Nephron progenitor cell (in vitro differentiated cells): ENCODE measurements around the gene PPP4R3A.

ENCODE experiments used
- DNase-seq: peaks from one replicate; pipeline ENCODE4 v3.0.0; 2021
- H3K27ac Mint-ChIP-seq: 2 replicates; pipeline ENCODE4 v1.8.0; 2021; ENCODE audit warnings: mild to moderate bottlenecking, moderate library complexity, mixed read lengths
- H3K27me3 Mint-ChIP-seq: 2 replicates; pipeline ENCODE4 v1.8.0; 2021; ENCODE audit warnings: mild to moderate bottlenecking, low read depth, mixed read lengths; ENCODE audit not compliant: poor library complexity
- H3K36me3 Mint-ChIP-seq: 2 replicates; pipeline ENCODE4 v1.8.0; 2021; ENCODE audit warnings: low read depth, mixed read lengths
- H3K4me1 Mint-ChIP-seq: 2 replicates; pipeline ENCODE4 v1.8.0; 2021; ENCODE audit warnings: mixed read lengths
- H3K4me3 Mint-ChIP-seq: 2 replicates; pipeline ENCODE4 v1.8.0; 2021; ENCODE audit warnings: mild to moderate bottlenecking, moderate library complexity, mixed read lengths
- H3K9me3 Mint-ChIP-seq: 2 replicates; pipeline ENCODE4 v1.8.0; 2021; ENCODE audit warnings: mild to moderate bottlenecking, moderate library complexity, mixed read lengths
- TF ChIP-seq, protein P1 (sequence below): fragments of 200-600 bp; sonication (generic); IDR thresholded peaks from 2 replicates; pipeline ENCODE4 v1.5.0; 2021; ENCODE audit warnings: antibody characterized with exemption

PPP4R3A gene

DNA sequence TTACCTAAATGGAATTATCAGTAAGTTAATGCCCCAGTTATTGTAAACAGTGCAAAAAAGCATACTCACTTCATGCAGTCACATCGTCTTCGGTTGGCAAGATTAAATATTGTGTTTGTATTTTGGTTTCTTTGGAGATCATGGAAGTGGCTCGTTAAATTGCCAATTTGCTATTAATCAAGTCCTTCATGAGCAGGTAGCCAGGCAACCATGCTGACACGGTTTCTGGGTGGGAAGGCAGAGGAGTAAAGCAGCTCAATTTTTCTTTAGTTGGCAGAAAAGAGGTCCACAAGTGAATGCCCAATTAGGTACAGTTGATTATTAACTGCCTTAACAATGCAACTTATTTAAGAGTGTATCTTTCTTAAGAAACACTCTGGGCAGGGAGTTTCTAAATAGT lies 43.9 kb downstream of the PPP4R3A start:
- no peaks in the 10 kb centered on the region for H3K27me3 Mint-ChIP-seq
- peak overlapping the region; percentile 47 for H3K27ac Mint-ChIP-seq
- peaks cover 13% of the 10 kb centered on the region for H3K4me1 Mint-ChIP-seq
- no peaks in the 10 kb centered on the region for H3K9me3 Mint-ChIP-seq
- peaks cover 92% of the 10 kb centered on the region for H3K36me3 Mint-ChIP-seq
- H3K4me3 Mint-ChIP-seq, result no peak overlapping the region
- no peak for DNase-seq
- TF ChIP-seq, protein P1, sequence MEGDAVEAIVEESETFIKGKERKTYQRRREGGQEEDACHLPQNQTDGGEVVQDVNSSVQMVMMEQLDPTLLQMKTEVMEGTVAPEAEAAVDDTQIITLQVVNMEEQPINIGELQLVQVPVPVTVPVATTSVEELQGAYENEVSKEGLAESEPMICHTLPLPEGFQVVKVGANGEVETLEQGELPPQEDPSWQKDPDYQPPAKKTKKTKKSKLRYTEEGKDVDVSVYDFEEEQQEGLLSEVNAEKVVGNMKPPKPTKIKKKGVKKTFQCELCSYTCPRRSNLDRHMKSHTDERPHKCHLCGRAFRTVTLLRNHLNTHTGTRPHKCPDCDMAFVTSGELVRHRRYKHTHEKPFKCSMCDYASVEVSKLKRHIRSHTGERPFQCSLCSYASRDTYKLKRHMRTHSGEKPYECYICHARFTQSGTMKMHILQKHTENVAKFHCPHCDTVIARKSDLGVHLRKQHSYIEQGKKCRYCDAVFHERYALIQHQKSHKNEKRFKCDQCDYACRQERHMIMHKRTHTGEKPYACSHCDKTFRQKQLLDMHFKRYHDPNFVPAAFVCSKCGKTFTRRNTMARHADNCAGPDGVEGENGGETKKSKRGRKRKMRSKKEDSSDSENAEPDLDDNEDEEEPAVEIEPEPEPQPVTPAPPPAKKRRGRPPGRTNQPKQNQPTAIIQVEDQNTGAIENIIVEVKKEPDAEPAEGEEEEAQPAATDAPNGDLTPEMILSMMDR, result no peak

DNA sequence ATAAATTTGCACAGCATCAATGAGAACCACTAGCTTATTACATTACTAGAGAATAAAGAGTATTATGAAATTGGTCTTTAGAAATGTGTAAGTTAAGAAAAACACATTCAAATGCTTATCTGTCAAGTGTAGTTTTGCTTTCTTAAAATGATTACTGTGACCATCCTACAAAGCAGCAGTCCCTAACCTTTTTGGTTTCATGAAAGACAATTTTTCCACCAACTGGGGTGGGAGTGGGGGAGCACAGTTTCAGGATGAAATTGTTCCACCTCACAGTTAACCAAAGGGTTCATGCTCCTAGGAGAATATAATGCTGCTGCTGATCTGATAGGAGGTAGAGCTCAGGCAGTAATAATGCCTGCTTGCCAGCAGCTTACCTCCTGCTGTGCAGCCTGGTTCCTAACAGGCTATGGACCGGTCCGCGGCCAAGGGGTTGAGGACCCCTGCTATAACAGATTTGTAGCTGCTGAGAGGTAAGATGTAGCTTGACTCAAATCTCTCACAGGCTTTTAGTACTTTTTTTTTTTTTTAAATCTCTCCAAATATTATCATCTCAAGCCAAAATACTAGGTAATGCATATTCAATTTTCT lies 45.4 kb downstream of the PPP4R3A start:
- TF ChIP-seq, protein P1, result no peak
- Mint-ChIP-seq H3K4me1 (peaks cover 13% of the 10 kb centered on the region), H3K36me3 (peaks cover 92% of the 10 kb centered on the region), H3K4me3 (no peak overlapping the region), H3K27ac (no peak overlapping the region), H3K9me3 (no peaks in the 10 kb centered on the region), H3K27me3 (no peaks in the 10 kb centered on the region)
- DNase-seq, result no peak

DNA sequence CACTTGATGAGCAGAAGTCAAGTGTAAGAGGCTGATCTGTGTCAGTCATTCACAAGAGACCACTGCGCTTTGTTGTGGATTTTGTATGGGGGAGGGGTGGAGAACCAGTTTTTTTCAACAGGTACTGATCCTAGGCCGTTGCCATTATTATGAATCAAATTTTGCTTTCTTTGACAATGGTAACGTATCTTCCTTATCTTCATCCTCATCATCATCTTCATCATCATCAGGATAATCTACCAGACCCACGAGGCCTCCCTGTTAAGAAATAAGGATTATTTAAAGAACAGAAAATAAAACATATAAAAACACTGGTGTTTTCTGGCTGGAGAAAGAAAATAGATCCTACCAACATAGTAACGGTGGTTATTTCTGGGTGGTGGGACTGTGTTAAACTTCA lies 51.5 kb downstream of the PPP4R3A start:
- TF ChIP-seq, protein P1, result no peak
- Mint-ChIP-seq H3K27me3 (peaks cover 3% of the 10 kb centered on the region), H3K4me1 (no peaks in the 10 kb centered on the region), H3K36me3 (peaks cover 99% of the 10 kb centered on the region), H3K9me3 (no peaks in the 10 kb centered on the region), H3K4me3 (no peak overlapping the region), H3K27ac (peak overlapping the region; percentile 36)
- no peak for DNase-seq

DNA sequence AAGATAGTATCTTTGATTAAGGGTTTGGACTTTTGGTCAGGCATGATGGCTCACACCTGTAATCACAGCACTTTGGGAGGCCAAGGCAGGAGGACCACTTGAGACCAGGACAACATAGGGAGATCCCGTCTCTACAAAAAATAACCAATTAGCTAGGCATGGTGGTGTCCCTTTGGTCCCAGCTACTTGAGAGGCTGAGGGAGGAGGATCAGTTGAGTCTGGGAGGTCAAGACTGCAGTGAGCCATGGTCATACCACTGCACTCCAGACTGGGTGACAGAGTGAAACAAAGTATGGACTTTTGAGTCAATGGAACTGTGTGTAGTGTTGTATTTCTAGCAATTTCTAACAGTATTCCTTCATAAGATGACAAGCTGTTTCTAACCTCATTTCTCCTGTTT lies 53.8 kb downstream of the PPP4R3A start:
- peaks cover 3% of the 10 kb centered on the region for H3K27me3 Mint-ChIP-seq
- no peak for DNase-seq
- no peaks in the 10 kb centered on the region for H3K4me1 Mint-ChIP-seq
- no peak overlapping the region for H3K4me3 Mint-ChIP-seq
- H3K9me3 Mint-ChIP-seq, result no peaks in the 10 kb centered on the region
- H3K36me3 Mint-ChIP-seq, result peaks cover 77% of the 10 kb centered on the region
- H3K27ac Mint-ChIP-seq, result no peak overlapping the region
- TF ChIP-seq, protein P1, result no peak

DNA sequence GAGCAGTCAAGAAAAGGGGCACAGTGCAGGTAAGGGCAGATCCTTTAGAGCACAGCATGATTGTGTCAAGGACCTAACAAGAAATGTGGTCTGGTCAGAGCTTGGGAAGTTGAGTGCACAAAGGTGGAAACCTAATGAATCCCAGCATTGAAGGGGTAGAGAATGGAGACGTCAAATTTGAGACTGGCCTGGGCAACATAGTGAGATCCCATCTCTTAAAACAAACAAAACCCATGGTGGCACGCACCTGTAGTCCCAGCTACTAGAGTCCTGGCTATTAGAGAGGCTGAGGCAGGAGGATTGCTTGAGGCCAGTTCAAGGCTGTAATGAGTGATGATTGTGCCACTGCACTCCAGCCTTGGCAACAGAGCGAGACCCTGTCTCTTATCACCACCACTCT lies 55.5 kb downstream of the PPP4R3A start:
- Mint-ChIP-seq H3K27ac (no peak overlapping the region), H3K4me3 (no peak overlapping the region)
- TF ChIP-seq, protein P1, result no peak

DNA sequence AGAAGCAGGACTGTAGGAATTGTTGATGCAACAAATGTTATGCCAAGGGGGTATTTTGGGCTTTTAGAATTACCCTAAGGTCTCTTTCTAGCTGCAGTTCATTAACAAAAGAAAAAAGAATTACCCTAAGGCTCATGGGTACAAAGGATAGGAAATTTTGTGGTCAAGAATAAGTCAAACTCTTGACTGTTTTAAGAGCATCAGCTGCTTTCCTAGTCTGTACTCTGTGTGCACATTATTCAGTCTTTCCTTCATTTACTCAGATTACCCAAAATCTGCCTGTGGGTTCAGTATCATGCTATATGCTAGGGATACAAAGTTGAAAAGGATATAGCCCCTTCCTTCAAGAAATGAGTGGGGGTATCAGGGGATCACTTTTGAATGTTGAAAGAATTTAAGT lies 56.0 kb downstream of the PPP4R3A start:
- TF ChIP-seq, protein P1, result no peak
- peaks cover 6% of the 10 kb centered on the region for H3K27me3 Mint-ChIP-seq
- no peaks in the 10 kb centered on the region for H3K4me1 Mint-ChIP-seq
- DNase-seq, result no peak
- no peak overlapping the region for H3K4me3 Mint-ChIP-seq
- H3K9me3 Mint-ChIP-seq, result no peaks in the 10 kb centered on the region
- H3K36me3 Mint-ChIP-seq, result peaks cover 55% of the 10 kb centered on the region
- H3K27ac Mint-ChIP-seq, result no peak overlapping the region

More for the DNA sequence above, 55.5 kb downstream of the PPP4R3A start:
- DNase-seq, result no peak
- Mint-ChIP-seq H3K27me3 (peaks cover 6% of the 10 kb centered on the region), H3K4me1 (no peaks in the 10 kb centered on the region), H3K9me3 (no peaks in the 10 kb centered on the region), H3K36me3 (peaks cover 60% of the 10 kb centered on the region)
